Measurements from ENCODE around the gene TFDP1.

DNA sequence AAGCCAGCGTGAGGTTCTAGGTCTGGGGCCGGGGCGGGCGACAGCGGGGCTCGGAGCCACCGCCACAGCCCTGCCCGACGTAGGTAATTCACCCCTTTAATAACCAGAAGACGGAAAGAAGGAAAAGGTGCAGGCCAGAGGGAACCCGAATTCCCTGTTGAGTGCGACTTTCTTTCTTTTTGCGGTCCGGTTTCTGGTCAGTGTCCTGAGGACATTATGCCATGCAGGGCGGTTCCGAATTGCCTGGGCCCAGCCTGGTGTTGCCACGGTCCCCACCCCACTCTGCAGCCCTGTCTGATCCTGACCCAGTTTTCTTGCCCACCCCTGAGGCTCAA, 18.4 kb upstream of the TFDP1 start:
- TF ChIP-seq, protein P1, sequence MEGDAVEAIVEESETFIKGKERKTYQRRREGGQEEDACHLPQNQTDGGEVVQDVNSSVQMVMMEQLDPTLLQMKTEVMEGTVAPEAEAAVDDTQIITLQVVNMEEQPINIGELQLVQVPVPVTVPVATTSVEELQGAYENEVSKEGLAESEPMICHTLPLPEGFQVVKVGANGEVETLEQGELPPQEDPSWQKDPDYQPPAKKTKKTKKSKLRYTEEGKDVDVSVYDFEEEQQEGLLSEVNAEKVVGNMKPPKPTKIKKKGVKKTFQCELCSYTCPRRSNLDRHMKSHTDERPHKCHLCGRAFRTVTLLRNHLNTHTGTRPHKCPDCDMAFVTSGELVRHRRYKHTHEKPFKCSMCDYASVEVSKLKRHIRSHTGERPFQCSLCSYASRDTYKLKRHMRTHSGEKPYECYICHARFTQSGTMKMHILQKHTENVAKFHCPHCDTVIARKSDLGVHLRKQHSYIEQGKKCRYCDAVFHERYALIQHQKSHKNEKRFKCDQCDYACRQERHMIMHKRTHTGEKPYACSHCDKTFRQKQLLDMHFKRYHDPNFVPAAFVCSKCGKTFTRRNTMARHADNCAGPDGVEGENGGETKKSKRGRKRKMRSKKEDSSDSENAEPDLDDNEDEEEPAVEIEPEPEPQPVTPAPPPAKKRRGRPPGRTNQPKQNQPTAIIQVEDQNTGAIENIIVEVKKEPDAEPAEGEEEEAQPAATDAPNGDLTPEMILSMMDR (IDR thresholded peaks at IDR 0.05): no peak
- no peak for TF ChIP-seq POLR2A (IDR thresholded peaks at IDR 0.05)
